Kidney (tissue), 14 donors: ENCODE results near the gene CIBAR2. TPM values are rescaled to one million over a fixed set of nuclear protein-coding genes. Genes with fewer than 3 reads are reported as not detected.
A peak's percentile ranks its signal among the peaks of the same experiment; 100 is the strongest.

ENCODE experiments used
- DNase-seq, 5 donors: peaks; one replicate each; pipeline ENCODE4 v3.0.0-alpha.2; 2013 to 2020
- FAIRE-seq: peaks from 2 replicates; lab custom pipeline; 2012; peaks lifted over from hg19 to GRCh38; lab: Jason Lieb, UNC
- H3K27ac ChIP-seq, 2 donors: one replicate each; pipeline ENCODE4 v1.7.0; 2013; ENCODE audit warnings: low read depth in 2 of 2, low read length in 2 of 2, inconsistent platforms in 1 of 2
- H3K27me3 ChIP-seq: one replicate; pipeline ENCODE4 v1.7.1; 2013; ENCODE audit warnings: low read length, inconsistent platforms; ENCODE audit not compliant: control insufficient read depth, insufficient read depth
- H3K36me3 ChIP-seq, 3 donors: one replicate each; pipeline versions ENCODE4 v1.7.0 to v1.7.1; 2013; ENCODE audit warnings: low read length in 3 of 3, control low read depth in 1 of 3, inconsistent platforms in 1 of 3; ENCODE audit not compliant: insufficient read depth in 3 of 3, control insufficient read depth in 2 of 3
- H3K4me1 ChIP-seq, 3 donors: one replicate each; pipeline versions ENCODE4 v1.7.0 to v1.7.1; 2013; ENCODE audit warnings: low read length in 3 of 3, inconsistent platforms in 1 of 3, low read depth in 1 of 3; ENCODE audit not compliant: control insufficient read depth in 2 of 3, insufficient read depth in 2 of 3
- H3K4me3 ChIP-seq, 3 donors: one replicate each; pipeline versions ENCODE4 v1.7.0 to v1.8.1; 2013; ENCODE audit warnings: low read length in 3 of 3, control low read depth in 1 of 3, inconsistent platforms in 1 of 3
- H3K9ac ChIP-seq, 3 donors: one replicate each; pipeline versions ENCODE4 v1.7.0 to v1.7.1; 2013; ENCODE audit warnings: low read length in 3 of 3, control low read depth in 1 of 3, inconsistent platforms in 1 of 3
- H3K9me3 ChIP-seq, 3 donors: one replicate each; pipeline versions ENCODE4 v1.7.0 to v1.7.1; 2013; ENCODE audit warnings: low read length in 3 of 3, control low read depth in 1 of 3, inconsistent platforms in 1 of 3; ENCODE audit not compliant: control insufficient read depth in 2 of 3, insufficient read depth in 1 of 3
- CTCF ChIP-seq: IDR thresholded peaks from 3 replicates; pipeline ENCODE4 v1.5.1; 2012; ENCODE audit warnings: mild to moderate bottlenecking, moderate library complexity, borderline replicate concordance; ENCODE audit not compliant: insufficient read depth; ENCODE audit errors: extremely low read depth
- intact Hi-C: fragments of 100-400 bp; cut with DNase I; formaldehyde crosslinking; loops from one replicate; pipeline ENCODE4 v1.11.1; 2022
- polyA plus RNA-seq: library from polyadenylated mRNA; stranded (reverse); fragments of 350-450 nt; fragmentation: Illumina TruSeq; extraction: RNeasy Lipid Tissue Mini Kit (QIAGEN cat#74804); gene quantifications from one replicate; pipeline ENCODE4 v1.2.3, GENCODE V29; 2014; ENCODE audit warnings: low read depth, low replicate concordance; ENCODE audit not compliant: insufficient read depth
- total RNA-seq: library from RNA; stranded (reverse); fragmentation: NEBNext Ultra II Directional; extraction: Animal tissue kit (Norgen Biotek cat#: 25700); gene quantifications from one replicate; pipeline ENCODE4 v1.2.1, GENCODE V29; 2021
- donor health status: control.
- donor health status: control.
- donor health status: control.
- donor health status: control.
- donor health status: control.
- donor health status: DM: yes; HTN: yes; CAD: no.
- donor health status: Normal renal cell carcinoma (clear cell type).

The CIBAR2 gene
- total and polyA plus RNA-seq, 2 donors from 2014 or later, result 1.6 TPM; not detected in 1

GRCh38 chr16:85075236-85075924, 36.9 kb downstream of the CIBAR2 start:
- H3K36me3 ChIP-seq, result peaks cover 0 to 7% (median 3%) of the 10 kb centered on the region in 3 donors
- intact Hi-C loops, result no loop called here

DNA sequence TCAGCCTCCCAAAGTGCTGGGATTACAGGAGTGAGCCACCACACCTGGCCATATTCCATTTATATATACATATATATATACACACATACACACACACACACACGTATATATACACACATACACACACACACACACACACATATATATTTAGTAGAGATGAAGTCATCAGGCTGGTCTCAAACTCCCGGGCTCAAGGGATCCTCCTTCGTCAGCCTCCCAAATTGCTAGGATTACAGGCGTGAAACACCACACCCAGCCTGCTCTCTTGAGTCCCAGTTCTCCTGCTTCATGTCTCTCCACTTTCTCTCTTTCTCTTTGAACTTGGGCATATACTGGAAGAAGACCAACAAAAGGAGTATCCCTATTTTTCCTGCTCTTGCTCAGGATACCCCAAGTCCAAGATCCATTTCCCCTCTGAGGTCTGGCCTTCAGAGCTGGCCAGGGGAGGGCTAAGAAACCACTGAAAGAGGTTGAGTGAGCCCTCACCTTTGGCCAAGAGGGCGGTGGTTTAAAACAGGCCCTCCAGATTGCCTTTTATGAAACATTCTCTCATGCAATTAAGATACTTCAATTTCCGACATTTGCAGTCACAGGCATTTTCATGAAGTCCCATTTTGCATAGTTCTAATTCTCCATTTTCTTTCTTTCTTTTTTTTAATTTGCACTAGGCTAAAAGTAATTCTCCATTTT, 37.9 kb downstream of the CIBAR2 start:
- FAIRE-seq, result no peak
- intact Hi-C loops, result no loop called here
- Histone ChIP-seq H3K9me3 (no peaks in the 10 kb centered on the region), H3K4me1 (no peaks in the 10 kb centered on the region), H3K9ac (no peak overlapping the region), H3K27ac (no peak overlapping the region), H3K27me3 (no peaks in the 10 kb centered on the region), H3K36me3 (peaks cover 0 to 7% (median 2%) of the 10 kb centered on the region in 3 donors), H3K4me3 (no peak overlapping the region)
- no peak for DNase-seq
- no peak for TF ChIP-seq CTCF

More at GRCh38 chr16:85075236-85075924, 36.9 kb downstream of the CIBAR2 start:
- no peak for DNase-seq
- Histone ChIP-seq H3K4me1 (no peaks in the 10 kb centered on the region), H3K9ac (no peak overlapping the region), H3K27me3 (no peaks in the 10 kb centered on the region), H3K9me3 (no peaks in the 10 kb centered on the region), H3K27ac (no peak overlapping the region), H3K4me3 (no peak overlapping the region)
- no peak for TF ChIP-seq CTCF
- no peak for FAIRE-seq

- Histone ChIP-seq H3K27me3 (no peaks in the 10 kb centered on the region), H3K9ac (no peak overlapping the region), H3K4me3 (no peak overlapping the region), H3K4me1 (no peaks in the 10 kb centered on the region), H3K27ac (no peak overlapping the region), H3K9me3 (no peaks in the 10 kb centered on the region), H3K36me3 (peaks cover 0 to 3% (median 0%) of the 10 kb centered on the region in 3 donors)
- FAIRE-seq (no peak), DNase-seq (peak in 4 of 5 donors; percentile 69 to 76 (median 73))
- intact Hi-C loops, result no loop called here
- TF ChIP-seq CTCF, result no peak
Measured at GRCh38 chr16:85072947-85073346, 39.3 kb downstream of the CIBAR2 start.
